Suprapubic skin (tissue), 4 donors: ENCODE data around the gene PANK3. TPM values are rescaled to one million over a fixed set of nuclear protein-coding genes. Genes with fewer than 3 reads are reported as not detected.

Experiments used
- DNase-seq, 2 donors: peaks; one replicate each; pipeline ENCODE4 v3.0.0-alpha.2; 2019; ENCODE audit warnings: low spot score in 2 of 2
- H3K27ac ChIP-seq: fragments of 200-600 bp; sonication (generic); one replicate; pipeline ENCODE4 v1.5.1; 2019
- H3K27me3 ChIP-seq: fragments of 200-600 bp; sonication (generic); one replicate; pipeline ENCODE4 v1.5.1; 2019
- H3K36me3 ChIP-seq: fragments of 200-600 bp; sonication (generic); one replicate; pipeline ENCODE4 v1.5.1; 2019
- H3K4me1 ChIP-seq: fragments of 200-600 bp; sonication (generic); one replicate; pipeline ENCODE4 v1.5.1; 2019
- H3K4me3 ChIP-seq: fragments of 200-600 bp; sonication (generic); one replicate; pipeline ENCODE4 v1.5.1; 2019; ENCODE audit warnings: mild to moderate bottlenecking
- H3K9me3 ChIP-seq: fragments of 200-600 bp; sonication (generic); one replicate; pipeline ENCODE4 v1.5.1; 2019
- EP300 ChIP-seq: sonication (generic); formaldehyde crosslinking; IDR thresholded peaks from one replicate; pipeline ENCODE4 v1.6.1; 2017; ENCODE audit warnings: antibody characterized with exemption
- POLR2A ChIP-seq, 2 donors: fragments of 450-650 bp; IDR thresholded peaks; one replicate each; pipeline ENCODE4 v1.6.1; 2017; ENCODE audit warnings: antibody characterized with exemption in 2 of 2, mild to moderate bottlenecking in 2 of 2, moderate library complexity in 2 of 2
- POLR2AphosphoS5 ChIP-seq, 3 donors: sonication (generic); formaldehyde crosslinking; IDR thresholded peaks; one replicate each; pipeline ENCODE4 v1.6.1; 2017; ENCODE audit warnings: antibody characterized with exemption in 3 of 3
- WGBS: methylation state at CpG from one replicate; pipeline ENCODE4 v1.1.5; 2018; 5-methylcytosine and 5-hydroxymethylcytosine counted together
- total RNA-seq, 4 donors: library from RNA; depleted of rRNA; stranded (reverse); fragments of >200 nt; gene quantifications; one replicate each; pipeline ENCODE4 v1.1.0, GENCODE V29; 2016
- TF ChIP-seq, protein P1 (sequence below), 2 donors: fragments of 200-600 bp in 1 of 2; fragments of 450-650 bp in 1 of 2; sonication (generic) in 1 of 2; IDR thresholded peaks; one replicate each; pipeline ENCODE4 v1.5.1; 2016 to 2019; ENCODE audit warnings: antibody characterized with exemption in 2 of 2, mild to moderate bottlenecking in 1 of 2, moderate library complexity in 1 of 2

The PANK3 gene
- total RNA-seq, result 10 to 100 TPM; 30.3 to 53.7 (median 35.0) TPM

DNA sequence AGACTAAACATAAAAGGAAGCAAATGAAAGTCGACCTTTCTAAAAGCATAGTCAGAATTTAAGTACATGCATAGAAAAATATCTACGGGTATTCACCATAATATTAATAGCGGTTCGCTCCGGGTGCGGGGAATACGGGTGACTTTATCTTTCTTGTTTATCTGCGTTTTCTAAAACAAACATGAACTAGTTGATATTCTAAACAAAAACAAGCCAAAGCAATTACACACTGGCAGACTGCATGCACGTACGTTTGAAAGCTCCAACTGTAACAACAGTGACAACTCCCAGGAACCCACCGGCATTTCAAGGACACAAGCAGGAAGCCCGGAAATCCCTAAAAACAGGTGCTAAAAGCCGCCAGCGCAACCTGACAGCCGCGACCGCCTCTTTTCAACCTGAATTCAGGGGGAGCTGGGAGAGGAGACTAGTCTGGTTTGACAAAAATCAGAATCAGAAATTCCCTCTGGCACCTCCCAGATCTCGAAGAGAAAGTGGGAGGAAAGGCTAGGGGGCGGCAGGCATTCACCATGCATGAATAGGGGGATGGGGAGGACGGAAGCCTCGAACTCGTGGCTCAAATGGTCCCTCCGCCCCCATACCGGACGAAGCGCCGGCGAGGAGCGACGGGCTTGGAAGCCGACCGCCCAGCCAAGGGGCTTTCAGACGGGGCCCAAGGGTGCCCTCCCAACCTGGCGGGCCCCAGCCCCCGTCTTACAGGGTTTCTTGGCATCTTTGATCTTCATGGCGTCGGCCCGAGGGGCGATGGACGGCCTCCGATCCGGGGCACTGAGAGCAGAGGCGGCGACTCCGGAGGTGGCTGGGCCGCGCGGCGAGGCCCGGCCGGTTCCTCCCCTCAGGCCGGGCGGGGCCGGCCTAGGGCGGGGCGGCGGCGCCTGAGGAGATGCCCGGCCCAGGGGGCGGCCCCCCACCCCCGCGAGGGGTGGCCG is at the start of gene PANK3:
Gene PANK3, minus strand, starts transcription at position 831 of the 950 bp plus-strand sequence. Its CDS starts 85 bp downstream, at position 746.
- peaks cover 21% of the 10 kb centered on the region for H3K4me1 ChIP-seq
- H3K27me3 ChIP-seq, result no peaks in the 10 kb centered on the region
- peak within 1 kb of the TSS; percentile 92 for H3K4me3 ChIP-seq
- peak in 1 of 3 donors; percentile 24 for TF ChIP-seq POLR2AphosphoS5 (IDR thresholded peaks at IDR 0.05)
- TF ChIP-seq, protein P1, sequence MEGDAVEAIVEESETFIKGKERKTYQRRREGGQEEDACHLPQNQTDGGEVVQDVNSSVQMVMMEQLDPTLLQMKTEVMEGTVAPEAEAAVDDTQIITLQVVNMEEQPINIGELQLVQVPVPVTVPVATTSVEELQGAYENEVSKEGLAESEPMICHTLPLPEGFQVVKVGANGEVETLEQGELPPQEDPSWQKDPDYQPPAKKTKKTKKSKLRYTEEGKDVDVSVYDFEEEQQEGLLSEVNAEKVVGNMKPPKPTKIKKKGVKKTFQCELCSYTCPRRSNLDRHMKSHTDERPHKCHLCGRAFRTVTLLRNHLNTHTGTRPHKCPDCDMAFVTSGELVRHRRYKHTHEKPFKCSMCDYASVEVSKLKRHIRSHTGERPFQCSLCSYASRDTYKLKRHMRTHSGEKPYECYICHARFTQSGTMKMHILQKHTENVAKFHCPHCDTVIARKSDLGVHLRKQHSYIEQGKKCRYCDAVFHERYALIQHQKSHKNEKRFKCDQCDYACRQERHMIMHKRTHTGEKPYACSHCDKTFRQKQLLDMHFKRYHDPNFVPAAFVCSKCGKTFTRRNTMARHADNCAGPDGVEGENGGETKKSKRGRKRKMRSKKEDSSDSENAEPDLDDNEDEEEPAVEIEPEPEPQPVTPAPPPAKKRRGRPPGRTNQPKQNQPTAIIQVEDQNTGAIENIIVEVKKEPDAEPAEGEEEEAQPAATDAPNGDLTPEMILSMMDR (IDR thresholded peaks at IDR 0.05), result no peak
- no peaks in the 10 kb centered on the region for H3K36me3 ChIP-seq
- DNase-seq, result peak; percentile 82 to 86
- H3K9me3 ChIP-seq, result no peaks in the 10 kb centered on the region
- WGBS, result 1% methylated on average over 20 of the region's 63 CpGs
- H3K27ac ChIP-seq, result peak within 1 kb of the TSS; percentile 97

DNA sequence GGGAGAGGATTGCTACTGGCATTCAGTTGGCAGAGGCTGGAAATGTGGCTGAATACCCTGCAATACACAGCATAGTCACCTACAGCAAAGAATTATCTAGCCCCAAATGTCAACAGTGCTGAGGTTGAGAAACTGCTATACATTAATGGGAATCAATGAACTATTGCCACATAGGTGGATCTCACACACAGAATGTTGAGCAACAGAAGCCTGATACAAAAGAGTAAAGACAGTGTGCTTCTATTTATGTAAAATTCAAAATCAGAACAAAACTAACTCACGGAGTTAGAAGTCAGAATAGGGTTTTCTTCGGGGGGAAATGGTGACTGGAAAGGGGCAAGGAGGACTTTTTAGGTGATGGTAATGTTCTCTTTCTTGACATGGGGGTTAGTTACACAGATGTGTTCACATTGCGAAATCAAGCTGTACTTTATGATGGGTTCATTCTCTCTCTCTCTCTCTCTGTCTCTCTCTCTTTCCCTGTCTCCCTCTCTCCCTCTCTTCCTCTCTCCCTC is 45.7 kb upstream of the PANK3 start:
- Histone ChIP-seq H3K36me3 (no peaks in the 10 kb centered on the region), H3K9me3 (no peaks in the 10 kb centered on the region), H3K4me1 (no peaks in the 10 kb centered on the region), H3K27ac (no peak overlapping the region), H3K4me3 (no peak overlapping the region), H3K27me3 (peaks cover 2% of the 10 kb centered on the region)
- TF ChIP-seq EP300 (no peak), POLR2AphosphoS5 (IDR thresholded peaks at IDR 0.05) (no peak), POLR2A (IDR thresholded peaks at IDR 0.05) (no peak)
- TF ChIP-seq, protein P1 (IDR thresholded peaks at IDR 0.05), result no peak
- no peak for DNase-seq
- 79% methylated on average over 3 of the region's 3 CpGs for WGBS

DNA sequence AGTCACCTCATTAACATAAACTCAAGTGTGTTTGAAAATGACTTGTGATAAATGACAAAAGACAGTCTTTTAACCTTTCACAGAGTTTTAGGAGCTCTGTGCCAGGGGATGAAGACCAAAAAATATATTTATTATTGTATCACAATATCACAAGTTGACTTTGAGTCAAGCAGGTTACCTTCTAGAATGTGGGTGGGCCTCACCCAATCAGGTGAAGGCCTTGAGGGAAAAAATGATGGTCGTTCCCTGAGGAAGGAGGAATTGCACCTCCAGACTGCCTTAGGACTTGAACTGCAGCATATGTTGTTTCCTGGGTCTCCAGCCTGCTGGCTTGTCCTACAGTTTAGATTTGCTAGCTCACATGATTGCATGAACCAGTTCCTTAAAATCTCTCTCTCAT is 41.6 kb upstream of the PANK3 start:
- Histone ChIP-seq H3K36me3 (no peaks in the 10 kb centered on the region), H3K4me3 (no peak overlapping the region), H3K4me1 (no peaks in the 10 kb centered on the region), H3K27me3 (no peaks in the 10 kb centered on the region), H3K27ac (no peak overlapping the region), H3K9me3 (no peaks in the 10 kb centered on the region)
- DNase-seq, result no peak
- WGBS, result 62% methylated on average over 1 of the region's 1 CpG
- TF ChIP-seq, protein P1 (IDR thresholded peaks at IDR 0.05), result no peak
- TF ChIP-seq POLR2AphosphoS5 (IDR thresholded peaks at IDR 0.05) (no peak), EP300 (no peak), POLR2A (IDR thresholded peaks at IDR 0.05) (no peak)

DNA sequence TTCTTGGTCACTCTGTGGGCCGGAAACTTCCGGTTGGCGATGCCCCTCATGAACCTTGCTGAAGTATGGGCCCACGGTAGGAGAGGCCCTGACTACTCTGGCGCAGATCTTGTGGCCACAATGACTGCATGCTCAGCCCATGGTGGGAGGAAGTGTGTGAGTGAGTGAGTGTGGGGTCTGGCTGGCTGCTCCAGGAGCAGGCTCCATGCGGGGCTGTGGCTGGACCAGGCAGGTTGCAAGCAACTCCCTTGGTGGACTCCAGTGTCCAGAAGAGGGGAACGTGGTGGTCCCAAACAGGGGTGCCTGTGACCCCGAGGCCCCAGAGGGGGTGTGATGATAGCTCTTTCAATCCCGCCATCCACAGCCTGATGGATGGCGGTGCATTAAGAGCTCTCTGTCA is 35.5 kb upstream of the PANK3 start:
- WGBS, result 91% methylated on average over 6 of the region's 10 CpGs
- Histone ChIP-seq H3K4me1 (peaks cover 5% of the 10 kb centered on the region), H3K9me3 (no peaks in the 10 kb centered on the region), H3K4me3 (no peak overlapping the region), H3K27me3 (no peaks in the 10 kb centered on the region), H3K36me3 (no peaks in the 10 kb centered on the region), H3K27ac (no peak overlapping the region)
- DNase-seq, result no peak
- TF ChIP-seq POLR2AphosphoS5 (IDR thresholded peaks at IDR 0.05) (no peak), EP300 (no peak), POLR2A (IDR thresholded peaks at IDR 0.05) (no peak)
- TF ChIP-seq, protein P1 (IDR thresholded peaks at IDR 0.05), result no peak

DNA sequence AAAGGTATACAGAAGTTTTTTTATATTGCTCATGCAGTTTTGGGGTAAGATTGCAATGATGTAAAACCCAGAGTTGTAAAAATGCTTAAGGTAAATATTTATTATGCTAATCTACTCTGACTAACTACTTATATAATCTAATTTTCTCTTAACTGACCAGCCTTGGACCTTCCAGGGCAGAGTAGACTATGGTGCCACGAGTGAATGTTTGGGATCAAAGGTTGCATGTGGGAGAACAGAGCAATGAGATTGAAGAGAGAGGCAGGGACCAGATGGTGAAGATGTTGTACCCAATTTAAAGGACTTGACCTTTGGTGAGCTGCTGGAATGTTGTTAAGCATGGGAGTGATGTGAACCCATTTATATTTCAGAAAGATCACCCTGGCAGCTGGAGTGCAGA is 34.8 kb upstream of the PANK3 start:
- H3K27ac ChIP-seq, result no peak overlapping the region
- no peaks in the 10 kb centered on the region for H3K27me3 ChIP-seq
- H3K36me3 ChIP-seq, result no peaks in the 10 kb centered on the region
- 68% methylated on average over 1 of the region's 1 CpG for WGBS
- H3K4me3 ChIP-seq, result no peak overlapping the region
- peaks cover 5% of the 10 kb centered on the region for H3K4me1 ChIP-seq
- no peaks in the 10 kb centered on the region for H3K9me3 ChIP-seq
- TF ChIP-seq POLR2A (IDR thresholded peaks at IDR 0.05) (no peak), EP300 (no peak), POLR2AphosphoS5 (IDR thresholded peaks at IDR 0.05) (no peak)
- TF ChIP-seq, protein P1 (IDR thresholded peaks at IDR 0.05), result no peak
- no peak for DNase-seq
